SK-N-SH treated with all-trans-retinoic acid at 6 μM for 48 hours (cell line): ENCODE measurements around the gene HMGB4.

Experiments
- ATAC-seq: fragments of 200-7000 bp; cut with Tn5 transposase; 3 replicates; pipeline ENCODE4 v1.9.1; 2020; ENCODE audit warnings: mild to moderate bottlenecking, moderate library complexity
- CSDC2 ChIP-seq: fragments of 250-450 bp; sonication (Bioruptor Pico); IDR thresholded peaks from 2 replicates; pipeline ENCODE4 v1.5.0; 2020; ENCODE audit warnings: mild to moderate bottlenecking, moderate library complexity
- ESRRG ChIP-seq: fragments of 250-450 bp; sonication (Bioruptor Pico); IDR thresholded peaks from 2 replicates; pipeline ENCODE4 v1.6.1; 2021; ENCODE audit warnings: mild to moderate bottlenecking
- GLIS3 ChIP-seq: fragments of 250-450 bp; sonication (Bioruptor Pico); IDR thresholded peaks from 2 replicates; pipeline ENCODE4 v1.5.0; 2020; ENCODE audit warnings: mild to moderate bottlenecking, moderate library complexity
- OSR1 ChIP-seq: fragments of 250-450 bp; sonication (Bioruptor Pico); IDR thresholded peaks from 2 replicates; pipeline ENCODE4 v1.8.0; 2022; ENCODE audit warnings: moderate library complexity, mild to moderate bottlenecking, inconsistent platforms
- PPARA ChIP-seq: fragments of 250-450 bp; sonication (Bioruptor Pico); IDR thresholded peaks from 2 replicates; pipeline ENCODE4 v1.5.0; 2020; ENCODE audit warnings: mild to moderate bottlenecking, borderline replicate concordance
- RARB ChIP-seq: fragments of 250-450 bp; sonication (Bioruptor Pico); IDR thresholded peaks from 2 replicates; pipeline ENCODE4 v1.8.0; 2021; ENCODE audit warnings: mild to moderate bottlenecking, moderate library complexity
- ZC3H10 ChIP-seq: fragments of 250-450 bp; sonication (Bioruptor Pico); IDR thresholded peaks from 2 replicates; pipeline ENCODE4 v1.5.1; 2021; ENCODE audit warnings: mild to moderate bottlenecking, moderate library complexity
- ZFP3 ChIP-seq: fragments of 250-450 bp; sonication (Bioruptor Pico); IDR thresholded peaks from 2 replicates; pipeline ENCODE4 v1.5.0; 2020; ENCODE audit warnings: mild to moderate bottlenecking, moderate library complexity
- ZFP30 ChIP-seq: fragments of 450-650 bp; formaldehyde crosslinking; IDR thresholded peaks from 2 replicates; pipeline ENCODE4 v1.5.0; 2022; ENCODE audit warnings: mild to moderate bottlenecking, moderate library complexity
- ZNF565 ChIP-seq: fragments of 450-650 bp; formaldehyde crosslinking; conservative IDR thresholded peaks from 2 replicates; pipeline ENCODE4 v1.5.0; 2020; ENCODE audit warnings: low read depth, mild to moderate bottlenecking, moderate library complexity
- ZNF70 ChIP-seq: fragments of 450-650 bp; formaldehyde crosslinking; IDR thresholded peaks from 2 replicates; pipeline ENCODE4 v1.5.0; 2020; ENCODE audit warnings: mild to moderate bottlenecking, moderate library complexity
- TF ChIP-seq, protein P1 (sequence below): fragments of 250-450 bp; sonication (Bioruptor Pico); IDR thresholded peaks from 2 replicates; pipeline ENCODE4 v1.5.1; 2020; ENCODE audit warnings: low read depth, mild to moderate bottlenecking, moderate library complexity
- TF ChIP-seq, protein P2 (sequence below): fragments of 250-450 bp; sonication (Bioruptor Pico); IDR thresholded peaks from 2 replicates; pipeline ENCODE4 v1.8.0; 2020; ENCODE audit warnings: mild to moderate bottlenecking, moderate library complexity, borderline replicate concordance
- TF ChIP-seq, protein P3 (sequence below): fragments of 250-450 bp; sonication (Bioruptor Pico); IDR thresholded peaks from 2 replicates; pipeline ENCODE4 v1.5.1; 2021; ENCODE audit warnings: mild to moderate bottlenecking, moderate library complexity
- TF ChIP-seq, protein P4 (sequence below): fragments of 250-450 bp; sonication (Bioruptor Pico); IDR thresholded peaks from 2 replicates; pipeline ENCODE4 v1.5.0; 2020; ENCODE audit warnings: mild to moderate bottlenecking, moderate library complexity
- TF ChIP-seq, protein P5 (sequence below): fragments of 250-450 bp; sonication (Bioruptor Pico); IDR thresholded peaks from 2 replicates; pipeline ENCODE4 v1.8.0; 2021; ENCODE audit warnings: low read depth, mild to moderate bottlenecking, moderate library complexity, borderline replicate concordance

Gene HMGB4

DNA sequence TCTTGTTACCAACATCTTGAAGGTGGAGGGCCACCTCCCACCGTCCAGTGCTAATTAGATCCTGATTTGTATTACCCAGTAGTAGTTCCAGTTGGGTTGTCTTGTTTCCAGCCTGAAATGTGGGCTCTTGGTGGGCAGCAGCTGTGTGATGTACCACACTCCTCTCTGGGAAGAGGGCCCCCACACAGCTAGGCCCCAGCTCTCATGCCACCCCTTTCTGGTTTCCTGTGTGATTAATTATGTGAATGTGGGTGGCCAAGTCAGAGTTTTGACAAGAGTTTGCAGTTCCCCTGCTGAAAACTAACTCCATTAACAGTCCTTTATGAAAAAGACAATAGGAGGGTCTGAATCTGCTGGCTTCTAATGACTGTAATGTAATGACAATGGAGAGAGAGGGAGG, 3.8 kb downstream of the HMGB4 start (continued):
- TF ChIP-seq, protein P1, sequence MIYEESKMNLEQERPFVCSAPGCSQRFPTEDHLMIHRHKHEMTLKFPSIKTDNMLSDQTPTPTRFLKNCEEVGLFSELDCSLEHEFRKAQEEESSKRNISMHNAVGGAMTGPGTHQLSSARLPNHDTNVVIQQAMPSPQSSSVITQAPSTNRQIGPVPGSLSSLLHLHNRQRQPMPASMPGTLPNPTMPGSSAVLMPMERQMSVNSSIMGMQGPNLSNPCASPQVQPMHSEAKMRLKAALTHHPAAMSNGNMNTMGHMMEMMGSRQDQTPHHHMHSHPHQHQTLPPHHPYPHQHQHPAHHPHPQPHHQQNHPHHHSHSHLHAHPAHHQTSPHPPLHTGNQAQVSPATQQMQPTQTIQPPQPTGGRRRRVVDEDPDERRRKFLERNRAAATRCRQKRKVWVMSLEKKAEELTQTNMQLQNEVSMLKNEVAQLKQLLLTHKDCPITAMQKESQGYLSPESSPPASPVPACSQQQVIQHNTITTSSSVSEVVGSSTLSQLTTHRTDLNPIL: no peak
- TF ChIP-seq RARB (no peak), ZC3H10 (CRISPR knock-in tag) (no peak)
- TF ChIP-seq, protein P2, sequence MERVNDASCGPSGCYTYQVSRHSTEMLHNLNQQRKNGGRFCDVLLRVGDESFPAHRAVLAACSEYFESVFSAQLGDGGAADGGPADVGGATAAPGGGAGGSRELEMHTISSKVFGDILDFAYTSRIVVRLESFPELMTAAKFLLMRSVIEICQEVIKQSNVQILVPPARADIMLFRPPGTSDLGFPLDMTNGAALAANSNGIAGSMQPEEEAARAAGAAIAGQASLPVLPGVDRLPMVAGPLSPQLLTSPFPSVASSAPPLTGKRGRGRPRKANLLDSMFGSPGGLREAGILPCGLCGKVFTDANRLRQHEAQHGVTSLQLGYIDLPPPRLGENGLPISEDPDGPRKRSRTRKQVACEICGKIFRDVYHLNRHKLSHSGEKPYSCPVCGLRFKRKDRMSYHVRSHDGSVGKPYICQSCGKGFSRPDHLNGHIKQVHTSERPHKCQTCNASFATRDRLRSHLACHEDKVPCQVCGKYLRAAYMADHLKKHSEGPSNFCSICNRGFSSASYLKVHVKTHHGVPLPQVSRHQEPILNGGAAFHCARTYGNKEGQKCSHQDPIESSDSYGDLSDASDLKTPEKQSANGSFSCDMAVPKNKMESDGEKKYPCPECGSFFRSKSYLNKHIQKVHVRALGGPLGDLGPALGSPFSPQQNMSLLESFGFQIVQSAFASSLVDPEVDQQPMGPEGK (CRISPR knock-in tag): no peak
- TF ChIP-seq, all 23 proteins: peak for 0

DNA sequence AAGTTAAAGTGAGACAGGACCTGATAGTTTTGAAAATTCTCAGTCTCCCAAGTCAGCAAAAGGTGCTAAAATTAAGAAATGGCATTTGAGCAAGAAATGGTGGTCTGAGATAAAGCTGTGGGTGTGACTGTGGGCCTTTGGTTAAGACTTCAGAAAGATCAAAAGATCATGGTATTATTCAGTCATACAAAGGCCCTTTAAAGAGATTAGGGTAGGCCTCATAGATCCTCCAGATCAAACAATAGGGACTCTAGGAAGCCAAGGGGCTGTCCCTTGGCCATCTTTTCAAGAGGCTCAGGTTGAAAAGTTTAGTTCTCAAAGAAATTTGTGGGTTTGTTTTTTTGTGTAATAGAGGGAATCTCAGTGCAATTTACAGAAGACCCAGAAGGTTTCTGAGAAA, 8.4 kb downstream of the HMGB4 start:
- no peak for TF ChIP-seq OSR1
- TF ChIP-seq, protein P3, sequence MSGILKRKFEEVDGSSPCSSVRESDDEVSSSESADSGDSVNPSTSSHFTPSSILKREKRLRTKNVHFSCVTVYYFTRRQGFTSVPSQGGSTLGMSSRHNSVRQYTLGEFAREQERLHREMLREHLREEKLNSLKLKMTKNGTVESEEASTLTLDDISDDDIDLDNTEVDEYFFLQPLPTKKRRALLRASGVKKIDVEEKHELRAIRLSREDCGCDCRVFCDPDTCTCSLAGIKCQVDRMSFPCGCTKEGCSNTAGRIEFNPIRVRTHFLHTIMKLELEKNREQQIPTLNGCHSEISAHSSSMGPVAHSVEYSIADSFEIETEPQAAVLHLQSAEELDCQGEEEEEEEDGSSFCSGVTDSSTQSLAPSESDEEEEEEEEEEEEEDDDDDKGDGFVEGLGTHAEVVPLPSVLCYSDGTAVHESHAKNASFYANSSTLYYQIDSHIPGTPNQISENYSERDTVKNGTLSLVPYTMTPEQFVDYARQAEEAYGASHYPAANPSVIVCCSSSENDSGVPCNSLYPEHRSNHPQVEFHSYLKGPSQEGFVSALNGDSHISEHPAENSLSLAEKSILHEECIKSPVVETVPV (CRISPR knock-in tag): no peak
- no peak for TF ChIP-seq ZNF565
- TF ChIP-seq, protein P2 (CRISPR knock-in tag): no peak
- TF ChIP-seq ESRRG (CRISPR knock-in tag): no peak
- TF ChIP-seq, protein P4, sequence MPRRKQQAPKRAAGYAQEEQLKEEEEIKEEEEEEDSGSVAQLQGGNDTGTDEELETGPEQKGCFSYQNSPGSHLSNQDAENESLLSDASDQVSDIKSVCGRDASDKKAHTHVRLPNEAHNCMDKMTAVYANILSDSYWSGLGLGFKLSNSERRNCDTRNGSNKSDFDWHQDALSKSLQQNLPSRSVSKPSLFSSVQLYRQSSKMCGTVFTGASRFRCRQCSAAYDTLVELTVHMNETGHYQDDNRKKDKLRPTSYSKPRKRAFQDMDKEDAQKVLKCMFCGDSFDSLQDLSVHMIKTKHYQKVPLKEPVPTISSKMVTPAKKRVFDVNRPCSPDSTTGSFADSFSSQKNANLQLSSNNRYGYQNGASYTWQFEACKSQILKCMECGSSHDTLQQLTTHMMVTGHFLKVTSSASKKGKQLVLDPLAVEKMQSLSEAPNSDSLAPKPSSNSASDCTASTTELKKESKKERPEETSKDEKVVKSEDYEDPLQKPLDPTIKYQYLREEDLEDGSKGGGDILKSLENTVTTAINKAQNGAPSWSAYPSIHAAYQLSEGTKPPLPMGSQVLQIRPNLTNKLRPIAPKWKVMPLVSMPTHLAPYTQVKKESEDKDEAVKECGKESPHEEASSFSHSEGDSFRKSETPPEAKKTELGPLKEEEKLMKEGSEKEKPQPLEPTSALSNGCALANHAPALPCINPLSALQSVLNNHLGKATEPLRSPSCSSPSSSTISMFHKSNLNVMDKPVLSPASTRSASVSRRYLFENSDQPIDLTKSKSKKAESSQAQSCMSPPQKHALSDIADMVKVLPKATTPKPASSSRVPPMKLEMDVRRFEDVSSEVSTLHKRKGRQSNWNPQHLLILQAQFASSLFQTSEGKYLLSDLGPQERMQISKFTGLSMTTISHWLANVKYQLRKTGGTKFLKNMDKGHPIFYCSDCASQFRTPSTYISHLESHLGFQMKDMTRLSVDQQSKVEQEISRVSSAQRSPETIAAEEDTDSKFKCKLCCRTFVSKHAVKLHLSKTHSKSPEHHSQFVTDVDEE (CRISPR knock-in tag): no peak
- no peak for TF ChIP-seq ZNF70 (CRISPR knock-in tag)
- ATAC-seq: no peak

DNA sequence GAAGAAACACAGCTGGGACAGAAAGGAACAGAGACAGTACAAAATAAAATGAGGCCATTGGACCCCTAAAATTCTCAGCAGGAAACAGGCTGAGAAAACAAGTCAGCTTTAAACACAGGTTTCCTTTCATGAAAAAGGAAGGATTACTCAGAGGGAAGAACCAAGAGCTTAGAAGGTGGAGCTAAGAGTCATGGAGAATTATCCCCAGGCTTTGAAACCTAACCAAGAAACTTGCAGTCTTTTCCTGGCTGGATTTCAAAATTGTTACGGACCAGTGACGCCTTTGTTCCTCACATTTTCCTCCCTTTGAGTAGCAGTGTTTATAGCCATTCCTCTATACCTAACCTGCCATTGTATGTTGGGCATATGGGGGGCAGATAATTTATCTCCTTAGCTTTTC, 8.8 kb downstream of the HMGB4 start:
- no peak for ATAC-seq
- TF ChIP-seq ESRRG (CRISPR knock-in tag) (no peak), ZC3H10 (CRISPR knock-in tag) (no peak), CSDC2 (CRISPR knock-in tag) (no peak), GLIS3 (CRISPR knock-in tag) (no peak), RARB (no peak), ZFP30 (CRISPR knock-in tag) (no peak), ZFP3 (CRISPR knock-in tag) (no peak), PPARA (CRISPR knock-in tag) (no peak), ZNF565 (no peak)
- TF ChIP-seq, protein P3 (CRISPR knock-in tag): no peak
- TF ChIP-seq, protein P2 (CRISPR knock-in tag): no peak
- TF ChIP-seq, protein P5, sequence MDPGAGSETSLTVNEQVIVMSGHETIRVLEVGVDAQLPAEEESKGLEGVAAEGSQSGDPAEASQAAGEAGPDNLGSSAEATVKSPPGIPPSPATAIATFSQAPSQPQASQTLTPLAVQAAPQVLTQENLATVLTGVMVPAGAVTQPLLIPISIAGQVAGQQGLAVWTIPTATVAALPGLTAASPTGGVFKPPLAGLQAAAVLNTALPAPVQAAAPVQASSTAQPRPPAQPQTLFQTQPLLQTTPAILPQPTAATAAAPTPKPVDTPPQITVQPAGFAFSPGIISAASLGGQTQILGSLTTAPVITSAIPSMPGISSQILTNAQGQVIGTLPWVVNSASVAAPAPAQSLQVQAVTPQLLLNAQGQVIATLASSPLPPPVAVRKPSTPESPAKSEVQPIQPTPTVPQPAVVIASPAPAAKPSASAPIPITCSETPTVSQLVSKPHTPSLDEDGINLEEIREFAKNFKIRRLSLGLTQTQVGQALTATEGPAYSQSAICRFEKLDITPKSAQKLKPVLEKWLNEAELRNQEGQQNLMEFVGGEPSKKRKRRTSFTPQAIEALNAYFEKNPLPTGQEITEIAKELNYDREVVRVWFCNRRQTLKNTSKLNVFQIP: no peak
- TF ChIP-seq, protein P4 (CRISPR knock-in tag): no peak
- TF ChIP-seq, protein P1: no peak
